Endothelial cell of umbilical vein (primary cell): ENCODE results near the gene CACNA1B. TPM values are rescaled to one million over a fixed set of nuclear protein-coding genes. Genes with fewer than 3 reads are reported as not detected.

Experiments used
- BruUV-seq: library from RNA; stranded (reverse); fragments of 400-500 nt; replicated peaks from 2 replicates; lab custom pipeline; 2021; lab: Mats Ljungman, UMichigan
- CTCF ChIA-PET: fragments of 300-600, 350-600 bp; sonication (Branson Sonifier 250); formaldehyde crosslinking; loops from one replicate; lab custom pipeline; 2021; ENCODE audit warnings: antibody characterized with exemption, inconsistent platforms; lab: Charles Lee
- POLR2A ChIA-PET: fragments of 300-600, 350-600 bp; sonication (Branson Sonifier 250); formaldehyde crosslinking; loops from one replicate; lab custom pipeline; 2021; ENCODE audit warnings: antibody characterized with exemption, inconsistent platforms; lab: Charles Lee
- DNase-seq: peaks from one replicate; pipeline ENCODE4 v3.0.0-alpha.2; 2011; ENCODE audit warnings: low read depth, low spot score
- FAIRE-seq: peaks from 2 replicates; lab custom pipeline; 2011; peaks lifted over from hg19 to GRCh38; lab: Jason Lieb, UNC
- H2AFZ ChIP-seq: 2 replicates; pipeline ENCODE4 v1.6.0; 2012; ENCODE audit warnings: low read depth, low read length, control low read depth, inconsistent platforms
- H3K27ac ChIP-seq: 2 replicates; pipeline ENCODE4 v1.5.1; 2011; ENCODE audit warnings: low read depth, mild to moderate bottlenecking, control low read depth, low read length, moderate library complexity; ENCODE audit not compliant: insufficient read depth
- H3K27me3 ChIP-seq, 2 experiments: 2 replicates each; pipeline versions ENCODE4 v1.6.0 to v1.6.1; 2011; ENCODE audit warnings: low read length in 2 of 2, mixed read lengths in 1 of 2; ENCODE audit not compliant: control insufficient read depth in 2 of 2, insufficient read depth in 2 of 2
- H3K36me3 ChIP-seq, 2 experiments: 2 replicates in 1 of 2; 3 replicates in 1 of 2; pipeline ENCODE4 v1.5.1; 2011; ENCODE audit warnings: low read length in 2 of 2, mild to moderate bottlenecking in 1 of 2, moderate library complexity in 1 of 2; ENCODE audit not compliant: control insufficient read depth in 2 of 2, insufficient read depth in 2 of 2; ENCODE audit errors: extremely low read depth in 1 of 2
- H3K4me1 ChIP-seq: 3 replicates; pipeline ENCODE4 v1.5.1; 2011; ENCODE audit warnings: mild to moderate bottlenecking, low read length; ENCODE audit not compliant: control insufficient read depth, insufficient read depth; ENCODE audit errors: extremely low read depth
- H3K4me2 ChIP-seq: 2 replicates; pipeline ENCODE4 v1.6.1; 2011; ENCODE audit warnings: low read length, control low read depth, mixed read lengths; ENCODE audit not compliant: insufficient read depth
- H3K4me3 ChIP-seq, 3 experiments: fragments of 200-600 bp in 1 of 3; sonication (generic), shearing (Covaris generic) in 1 of 3; replicated peaks in 1 of 3; 2 replicates each; pipeline ENCODE4 v1.5.1; 2011 to 2016; ENCODE audit warnings: control low read depth in 3 of 3, low read length in 3 of 3, mild to moderate bottlenecking in 2 of 3, inconsistent platforms in 1 of 3, low read depth in 1 of 3, moderate library complexity in 1 of 3; ENCODE audit not compliant: insufficient read depth in 1 of 3
- H3K79me2 ChIP-seq: 2 replicates; pipeline ENCODE4 v1.6.0; 2012; ENCODE audit warnings: low read length, inconsistent platforms; ENCODE audit not compliant: control insufficient read depth, insufficient read depth
- H3K9ac ChIP-seq: replicated peaks from 2 replicates; pipeline ENCODE3; 2011; ENCODE audit warnings: low read length, control low read depth; ENCODE audit not compliant: insufficient read depth; ENCODE audit errors: extremely low read depth
- H3K9me1 ChIP-seq: replicated peaks from 3 replicates; pipeline ENCODE4 v1.6.0; 2011; ENCODE audit warnings: mild to moderate bottlenecking, low read length; ENCODE audit not compliant: control insufficient read depth, insufficient read depth; ENCODE audit errors: extremely low read depth
- H3K9me3 ChIP-seq: replicated peaks from 2 replicates; pipeline ENCODE4 v1.5.1; 2012; ENCODE audit warnings: low read length, inconsistent platforms; ENCODE audit not compliant: control insufficient read depth, insufficient read depth
- H4K20me1 ChIP-seq: replicated peaks from 2 replicates; pipeline ENCODE3; 2011; ENCODE audit warnings: mild to moderate bottlenecking, low read length; ENCODE audit not compliant: control insufficient read depth, insufficient read depth; ENCODE audit errors: extremely low read depth
- EZH2 ChIP-seq: IDR thresholded peaks from 2 replicates; pipeline ENCODE4 v1.6.1; 2012; ENCODE audit warnings: borderline replicate concordance, low read depth, mild to moderate bottlenecking, moderate library complexity, low read length, inconsistent platforms; ENCODE audit not compliant: severe bottlenecking
- FOS ChIP-seq: IDR thresholded peaks from 2 replicates; pipeline ENCODE4 v1.6.1; 2011; ENCODE audit warnings: mild to moderate bottlenecking, low read length, moderate library complexity, borderline replicate concordance; ENCODE audit not compliant: insufficient read depth
- GATA2 ChIP-seq: IDR thresholded peaks from 2 replicates; pipeline ENCODE4 v1.7.0; 2011; ENCODE audit warnings: low read depth, mild to moderate bottlenecking, moderate library complexity, mixed read lengths, low read length; ENCODE audit not compliant: insufficient read length, insufficient read depth
- MYC ChIP-seq: IDR thresholded peaks from one replicate; pipeline ENCODE4 v1.6.1; 2011; ENCODE audit warnings: mild to moderate bottlenecking, low read depth, low read length
- POLR2A ChIP-seq: IDR thresholded peaks from 2 replicates; pipeline ENCODE4 v1.6.1; 2012; ENCODE audit warnings: low read depth, mild to moderate bottlenecking, control low read depth, low read length
- POLR2AphosphoS5 ChIP-seq: IDR thresholded peaks from 2 replicates; pipeline ENCODE4 v1.6.1; 2012; ENCODE audit warnings: low read depth, mild to moderate bottlenecking, control low read depth, low read length, moderate library complexity; ENCODE audit not compliant: insufficient read depth
- dilution Hi-C: fragments of 300-500 bp; cut with MboI; formaldehyde crosslinking; loops from one replicate; pipeline ENCODE4 v1.15.0; 2019; ENCODE audit warnings: low sequenced_read_pairs; ENCODE audit not compliant: extremely low pct_ligation_motif_present
- intact Hi-C: fragments of 100-400 bp; cut with micrococcal nuclease; formaldehyde crosslinking; loops from one replicate; pipeline ENCODE4 v1.10.0; 2022
- polyA plus RNA-seq, 4 experiments: library from polyadenylated mRNA; depleted of rRNA in 3 of 4; stranded (reverse) in 3 of 4; unstranded in 1 of 4; fragments of >200 nt; gene quantifications; 2 replicates each; pipeline versions ENCODE4 v1.2.1 to v1.2.3, GENCODE V29; 2011 to 2012; ENCODE audit warnings: missing spikeins in 1 of 4
- total RNA-seq: library from RNA; stranded (reverse); gene quantifications from 2 replicates; pipeline ENCODE4 v1.2.3, GENCODE V29; 2021
- TF ChIP-seq, protein P1 (sequence below), 2 donors: IDR thresholded peaks; 1 replicate in 1 of 2; 2 replicates in 1 of 2; pipeline ENCODE4 v1.5.1; 2011; ENCODE audit warnings: low read length in 2 of 2, mild to moderate bottlenecking in 2 of 2, moderate library complexity in 2 of 2, control low read depth in 1 of 2, inconsistent platforms in 1 of 2, low read depth in 1 of 2; ENCODE audit not compliant: insufficient read depth in 1 of 2; ENCODE audit errors: extremely low read depth in 1 of 2
- TF ChIP-seq, protein P2 (sequence below): IDR thresholded peaks from 2 replicates; pipeline ENCODE4 v1.6.1; 2011; ENCODE audit not compliant: insufficient read depth, insufficient read length

The CACNA1B gene
- total and polyA plus RNA-seq, 2 donors (not counting 3 experiments of a cell fraction or from before 2014, with no cell fraction given), result 0.11 to 0.41 TPM

DNA sequence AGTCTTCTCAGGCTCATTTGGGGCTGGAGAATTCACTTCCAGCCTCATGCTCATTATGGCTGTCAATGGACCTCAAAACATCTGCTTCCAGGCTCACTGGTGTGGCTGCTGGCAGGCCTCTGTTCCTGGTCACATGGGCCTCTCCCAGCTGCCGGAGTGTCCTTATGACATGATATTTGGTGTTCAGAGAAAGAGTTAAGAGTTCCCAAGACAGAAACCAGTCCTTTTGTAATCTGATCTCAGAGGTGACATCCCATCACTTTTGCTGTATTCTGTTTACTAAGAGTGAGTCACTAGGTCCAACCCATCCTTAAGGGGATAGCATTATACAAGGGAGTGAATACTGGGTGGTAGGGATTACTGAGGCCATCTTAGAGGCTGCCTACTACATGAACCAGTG is 104.6 kb downstream of the CACNA1B start:
- Histone ChIP-seq H3K27me3 (no peaks in the 10 kb centered on the region), H4K20me1 (no peaks in the 10 kb centered on the region)

More for the DNA sequence above, 104.6 kb downstream of the CACNA1B start:
- TF ChIP-seq EZH2 (no peak), POLR2AphosphoS5 (no peak), GATA2 (no peak), FOS (no peak), POLR2A (no peak), MYC (no peak)
- TF ChIP-seq, protein P1, sequence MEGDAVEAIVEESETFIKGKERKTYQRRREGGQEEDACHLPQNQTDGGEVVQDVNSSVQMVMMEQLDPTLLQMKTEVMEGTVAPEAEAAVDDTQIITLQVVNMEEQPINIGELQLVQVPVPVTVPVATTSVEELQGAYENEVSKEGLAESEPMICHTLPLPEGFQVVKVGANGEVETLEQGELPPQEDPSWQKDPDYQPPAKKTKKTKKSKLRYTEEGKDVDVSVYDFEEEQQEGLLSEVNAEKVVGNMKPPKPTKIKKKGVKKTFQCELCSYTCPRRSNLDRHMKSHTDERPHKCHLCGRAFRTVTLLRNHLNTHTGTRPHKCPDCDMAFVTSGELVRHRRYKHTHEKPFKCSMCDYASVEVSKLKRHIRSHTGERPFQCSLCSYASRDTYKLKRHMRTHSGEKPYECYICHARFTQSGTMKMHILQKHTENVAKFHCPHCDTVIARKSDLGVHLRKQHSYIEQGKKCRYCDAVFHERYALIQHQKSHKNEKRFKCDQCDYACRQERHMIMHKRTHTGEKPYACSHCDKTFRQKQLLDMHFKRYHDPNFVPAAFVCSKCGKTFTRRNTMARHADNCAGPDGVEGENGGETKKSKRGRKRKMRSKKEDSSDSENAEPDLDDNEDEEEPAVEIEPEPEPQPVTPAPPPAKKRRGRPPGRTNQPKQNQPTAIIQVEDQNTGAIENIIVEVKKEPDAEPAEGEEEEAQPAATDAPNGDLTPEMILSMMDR (IDR thresholded peaks at IDR 0.05; ENCODE audit: extremely low read depth in 1 of 2, insufficient read depth in 1 of 2, low read depth in 1 of 2, low read length in 2 of 2), result no peak
- TF ChIP-seq, protein P2, sequence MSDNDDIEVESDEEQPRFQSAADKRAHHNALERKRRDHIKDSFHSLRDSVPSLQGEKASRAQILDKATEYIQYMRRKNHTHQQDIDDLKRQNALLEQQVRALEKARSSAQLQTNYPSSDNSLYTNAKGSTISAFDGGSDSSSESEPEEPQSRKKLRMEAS, result no peak
- Histone ChIP-seq H3K4me1 (no peaks in the 10 kb centered on the region), H3K9me1 (no peaks in the 10 kb centered on the region), H3K4me3 (no peak overlapping the region), H3K9ac (no peak overlapping the region), H3K36me3 (no peaks in the 10 kb centered on the region), H3K27ac (no peak overlapping the region), H3K4me2 (no peak overlapping the region), H3K79me2 (no peaks in the 10 kb centered on the region), H3K9me3 (no peaks in the 10 kb centered on the region), H2AFZ (no peak overlapping the region)
- DNase-seq (no peak), FAIRE-seq (no peak)
- dilution Hi-C loops, result no loop called here
- intact Hi-C loops, result no loop called here
- BruUV-seq, result no TSS peak
- POLR2A ChIA-PET, result no interaction called here
- CTCF ChIA-PET, result no interaction called here
